ENCODE measurements around the gene NDUFAB1. TPM values are rescaled to one million over a fixed set of nuclear protein-coding genes. Genes with fewer than 3 reads are reported as not detected.
"Not testable (repeated sequence)": the region's sequence is repeated elsewhere in the genome, so short reads cannot be mapped to it uniquely, and the experiment has no call there.

Gene NDUFAB1
- total RNA-seq, 4 donors from 2014 or later, result 76.6 to 115 (median 84.4) TPM

- no peaks in the 10 kb centered on the region for H3K9me3 ChIP-seq
- DNase-seq (ENCODE audit: extremely low spot score), result no peak
- intact Hi-C loops (cut with DNase I), result no loop called here
- H3K4me3 ChIP-seq, result no peak overlapping the region
- no peak overlapping the region for H3K27ac ChIP-seq (replicated peaks in 1 of 4)
- peaks cover 10 to 63% (median 43%) of the 10 kb centered on the region in 4 donors for H3K36me3 ChIP-seq
- TF ChIP-seq POLR2AphosphoS5 (IDR thresholded peaks at IDR 0.05) (no peak), POLR2A (IDR thresholded peaks at IDR 0.05; ENCODE audit: low read depth) (no peak), EP300 (IDR thresholded peaks at IDR 0.05) (no peak)
- TF ChIP-seq, protein P1, sequence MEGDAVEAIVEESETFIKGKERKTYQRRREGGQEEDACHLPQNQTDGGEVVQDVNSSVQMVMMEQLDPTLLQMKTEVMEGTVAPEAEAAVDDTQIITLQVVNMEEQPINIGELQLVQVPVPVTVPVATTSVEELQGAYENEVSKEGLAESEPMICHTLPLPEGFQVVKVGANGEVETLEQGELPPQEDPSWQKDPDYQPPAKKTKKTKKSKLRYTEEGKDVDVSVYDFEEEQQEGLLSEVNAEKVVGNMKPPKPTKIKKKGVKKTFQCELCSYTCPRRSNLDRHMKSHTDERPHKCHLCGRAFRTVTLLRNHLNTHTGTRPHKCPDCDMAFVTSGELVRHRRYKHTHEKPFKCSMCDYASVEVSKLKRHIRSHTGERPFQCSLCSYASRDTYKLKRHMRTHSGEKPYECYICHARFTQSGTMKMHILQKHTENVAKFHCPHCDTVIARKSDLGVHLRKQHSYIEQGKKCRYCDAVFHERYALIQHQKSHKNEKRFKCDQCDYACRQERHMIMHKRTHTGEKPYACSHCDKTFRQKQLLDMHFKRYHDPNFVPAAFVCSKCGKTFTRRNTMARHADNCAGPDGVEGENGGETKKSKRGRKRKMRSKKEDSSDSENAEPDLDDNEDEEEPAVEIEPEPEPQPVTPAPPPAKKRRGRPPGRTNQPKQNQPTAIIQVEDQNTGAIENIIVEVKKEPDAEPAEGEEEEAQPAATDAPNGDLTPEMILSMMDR (IDR thresholded peaks at IDR 0.05), result no peak
- no peaks in the 10 kb centered on the region for H3K27me3 ChIP-seq
- peaks cover 9 to 20% (median 15%) of the 10 kb centered on the region in 4 donors for H3K4me1 ChIP-seq
Measured at GRCh38 chr16:23635958-23636357, 39.8 kb upstream of the NDUFAB1 start.

- H3K4me1 ChIP-seq, result peaks cover 0 to 7% (median 3%) of the 10 kb centered on the region in 4 donors
- H3K9me3 ChIP-seq, result no peaks in the 10 kb centered on the region
- H3K4me3 ChIP-seq, result no peak overlapping the region
- DNase-seq (ENCODE audit: extremely low spot score), result no peak
- H3K27ac ChIP-seq (replicated peaks in 1 of 4), result no peak overlapping the region
- no peak for TF ChIP-seq POLR2AphosphoS5 (IDR thresholded peaks at IDR 0.05)
- TF ChIP-seq, protein P1 (IDR thresholded peaks at IDR 0.05), result no peak
- TF ChIP-seq EP300 (IDR thresholded peaks at IDR 0.05), result no peak
- TF ChIP-seq POLR2A (IDR thresholded peaks at IDR 0.05; ENCODE audit: low read depth), result no peak
- H3K27me3 ChIP-seq, result no peaks in the 10 kb centered on the region
- H3K36me3 ChIP-seq, result peaks cover 16 to 75% (median 48%) of the 10 kb centered on the region in 4 donors
- intact Hi-C loops (cut with DNase I), result no loop called here
- 87% methylated on average over 4 of the region's 4 CpGs for WGBS
Measured at GRCh38 chr16:23634461-23635036, 38.4 kb upstream of the NDUFAB1 start.

GRCh38 chr16:23631874-23632273, 35.8 kb upstream of the NDUFAB1 start:
- H3K27ac ChIP-seq (replicated peaks in 1 of 4); H3K4me3 ChIP-seq; H3K9me3 ChIP-seq; H3K27me3 ChIP-seq; intact Hi-C loops (cut with DNase I); H3K4me1 ChIP-seq; DNase-seq (ENCODE audit: extremely low spot score): not testable (repeated sequence)
- WGBS, result 98% methylated on average over 3 of the region's 3 CpGs
- peaks cover 30 to 87% (median 60%) of the 10 kb centered on the region in 4 donors for H3K36me3 ChIP-seq

DNA sequence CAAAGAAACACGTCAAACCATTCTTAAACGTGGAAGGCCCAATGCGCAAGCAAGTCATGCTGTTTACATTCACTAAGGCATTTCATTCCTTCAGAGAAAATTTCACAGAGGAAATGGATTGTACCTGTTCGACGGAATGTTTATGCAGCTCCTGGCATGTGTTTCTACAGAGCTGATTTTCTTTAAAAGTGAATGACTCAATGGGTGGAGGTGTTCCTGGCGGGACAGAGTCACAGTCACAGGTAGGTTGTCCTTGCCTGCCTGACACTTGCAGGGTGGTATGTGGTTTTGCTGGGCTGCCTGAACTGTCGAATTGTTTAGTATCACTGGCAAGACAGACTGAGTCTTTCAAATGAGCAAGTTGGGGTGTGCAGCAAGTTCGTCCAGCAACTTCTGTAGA, 33.4 kb upstream of the NDUFAB1 start:
- TF ChIP-seq POLR2A (IDR thresholded peaks at IDR 0.05; ENCODE audit: low read depth), result no peak
- TF ChIP-seq, protein P1 (IDR thresholded peaks at IDR 0.05), result no peak
- no peak for TF ChIP-seq POLR2AphosphoS5 (IDR thresholded peaks at IDR 0.05)
- no peak for TF ChIP-seq EP300 (IDR thresholded peaks at IDR 0.05)
- Histone ChIP-seq H3K27me3 (no peaks in the 10 kb centered on the region), H3K4me1 (no peaks in the 10 kb centered on the region), H3K27ac (replicated peaks in 1 of 4) (no peak overlapping the region), H3K36me3 (peaks cover 43 to 88% (median 64%) of the 10 kb centered on the region in 4 donors), H3K9me3 (no peaks in the 10 kb centered on the region), H3K4me3 (no peak overlapping the region)
- 93% methylated on average over 8 of the region's 8 CpGs for WGBS
- DNase-seq (ENCODE audit: extremely low spot score), result no peak
- intact Hi-C loops (cut with DNase I), result no loop called here

- TF ChIP-seq, protein P1 (IDR thresholded peaks at IDR 0.05), result no peak
- TF ChIP-seq POLR2AphosphoS5 (IDR thresholded peaks at IDR 0.05) (no peak), EP300 (IDR thresholded peaks at IDR 0.05) (no peak), POLR2A (IDR thresholded peaks at IDR 0.05; ENCODE audit: low read depth) (no peak)
- no peak for DNase-seq (ENCODE audit: extremely low spot score)
- intact Hi-C loops (cut with DNase I), result no loop called here
- Histone ChIP-seq H3K27me3 (no peaks in the 10 kb centered on the region), H3K36me3 (peaks cover 63 to 96% (median 88%) of the 10 kb centered on the region in 4 donors), H3K4me1 (no peaks in the 10 kb centered on the region), H3K4me3 (no peak overlapping the region), H3K9me3 (no peaks in the 10 kb centered on the region), H3K27ac (replicated peaks in 1 of 4) (no peak overlapping the region)
Measured at GRCh38 chr16:23624092-23624491, 28.0 kb upstream of the NDUFAB1 start.
